Stimulated activated naive B cell treated with anti-CD40 and anti-IgM and Interleukin-4, amounts not matched to agents 10 μg/mL and 1 μg/mL and 100 μg/mL, for 72 hours (primary cell): ENCODE measurements around the gene RGS13.

Experiments used
- ATAC-seq, 2 donors: fragments of 150-1000 bp; cut with Tn5 transposase; replicated peaks; 2 replicates each; pipeline ENCODE4 v1.10.0; 2021; ENCODE audit warnings: moderate library complexity in 1 of 2
- DNase-seq: peaks from one replicate; pipeline ENCODE4 v3.0.0; 2021
- H3K27ac Mint-ChIP-seq: one replicate; pipeline ENCODE4 v1.8.0; 2022; ENCODE audit warnings: mild to moderate bottlenecking, mixed read lengths
- H3K27me3 Mint-ChIP-seq, 2 donors: one replicate each; pipeline ENCODE4 v1.8.0; 2022; ENCODE audit warnings: mixed read lengths in 2 of 2
- H3K36me3 Mint-ChIP-seq, 2 donors: one replicate each; pipeline ENCODE4 v1.8.0; 2022; ENCODE audit warnings: mixed read lengths in 2 of 2, mild to moderate bottlenecking in 1 of 2
- H3K4me1 Mint-ChIP-seq, 2 donors: one replicate each; pipeline ENCODE4 v1.8.0; 2022; ENCODE audit warnings: mixed read lengths in 2 of 2, mild to moderate bottlenecking in 1 of 2
- H3K4me3 Mint-ChIP-seq, 2 donors: one replicate each; pipeline ENCODE4 v1.8.0; 2022; ENCODE audit warnings: mild to moderate bottlenecking in 2 of 2, mixed read lengths in 2 of 2, moderate library complexity in 1 of 2
- H3K9me3 Mint-ChIP-seq, 2 donors: one replicate each; pipeline ENCODE4 v1.8.0; 2022; ENCODE audit warnings: mixed read lengths in 2 of 2, mild to moderate bottlenecking in 1 of 2

RGS13 gene

DNA sequence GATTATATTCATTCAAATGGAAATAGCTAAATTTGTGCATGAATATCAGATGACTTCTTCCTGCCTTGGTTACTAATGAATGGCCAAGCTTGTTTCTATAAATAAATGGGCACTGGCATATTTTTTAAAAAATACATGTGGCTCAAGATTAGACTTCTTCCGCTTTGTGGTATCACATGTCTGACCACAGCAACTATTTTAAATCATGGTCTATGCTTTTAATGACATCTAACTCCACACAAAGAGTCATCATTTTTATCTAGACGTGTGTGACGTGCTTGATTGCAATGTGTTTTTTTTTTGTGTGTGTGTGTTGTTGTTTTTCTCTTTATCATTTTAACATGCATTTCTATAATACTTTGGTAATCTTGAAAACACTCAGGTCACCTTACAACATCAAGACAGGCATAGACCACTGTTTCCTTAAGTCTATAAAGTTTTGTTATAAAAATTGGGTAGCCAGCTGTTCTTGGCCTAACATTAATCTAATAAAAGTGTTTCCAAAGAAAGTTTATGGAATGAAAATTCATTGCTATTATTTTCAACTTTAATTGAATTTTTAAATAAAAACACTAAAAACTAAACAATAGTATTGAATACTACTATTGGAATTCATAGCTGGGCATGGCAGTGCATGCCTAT is 30.8 kb upstream of the RGS13 start:
- H3K9me3 Mint-ChIP-seq: no peaks in the 10 kb centered on the region
- DNase-seq (peak; percentile 8), ATAC-seq (peak; percentile 23 to 26)
- peaks cover 8 to 23% of the 10 kb centered on the region in 2 donors for H3K27me3 Mint-ChIP-seq
- peaks cover 3 to 4% of the 10 kb centered on the region in 2 donors for H3K36me3 Mint-ChIP-seq
- peak overlapping the region; percentile 65 for H3K27ac Mint-ChIP-seq
- H3K4me1 Mint-ChIP-seq: peaks cover 48 to 81% of the 10 kb centered on the region in 2 donors
- H3K4me3 Mint-ChIP-seq: peak overlapping the region in 1 of 2 donors; percentile 4

DNA sequence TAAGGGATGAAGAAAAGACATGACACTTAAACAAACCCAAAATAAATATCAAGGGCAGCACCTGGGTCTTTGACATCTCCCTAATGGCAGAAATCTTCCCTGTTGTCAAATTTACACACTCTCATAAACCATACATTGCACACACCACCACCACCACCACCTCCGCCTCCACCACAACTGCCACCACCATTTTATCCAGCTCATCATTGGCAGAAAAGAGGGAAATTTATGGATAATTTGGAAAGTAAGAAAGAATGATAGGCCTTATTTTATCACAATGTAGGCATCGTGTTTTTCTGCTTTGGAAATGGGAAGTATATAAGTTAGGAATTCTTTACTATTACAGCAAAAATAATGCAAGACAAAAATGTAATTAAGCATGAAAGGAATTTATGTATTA is 27.3 kb upstream of the RGS13 start:
- H3K4me3 Mint-ChIP-seq: peak overlapping the region; percentile 22 to 64
- no peaks in the 10 kb centered on the region for H3K9me3 Mint-ChIP-seq
- peaks cover 0 to 4% of the 10 kb centered on the region in 2 donors for H3K36me3 Mint-ChIP-seq
- no peak for ATAC-seq
- H3K27ac Mint-ChIP-seq: peak overlapping the region; percentile 92
- H3K27me3 Mint-ChIP-seq: peaks cover 17 to 22% of the 10 kb centered on the region in 2 donors
- no peak for DNase-seq
- H3K4me1 Mint-ChIP-seq: peaks cover 25 to 50% of the 10 kb centered on the region in 2 donors

DNA sequence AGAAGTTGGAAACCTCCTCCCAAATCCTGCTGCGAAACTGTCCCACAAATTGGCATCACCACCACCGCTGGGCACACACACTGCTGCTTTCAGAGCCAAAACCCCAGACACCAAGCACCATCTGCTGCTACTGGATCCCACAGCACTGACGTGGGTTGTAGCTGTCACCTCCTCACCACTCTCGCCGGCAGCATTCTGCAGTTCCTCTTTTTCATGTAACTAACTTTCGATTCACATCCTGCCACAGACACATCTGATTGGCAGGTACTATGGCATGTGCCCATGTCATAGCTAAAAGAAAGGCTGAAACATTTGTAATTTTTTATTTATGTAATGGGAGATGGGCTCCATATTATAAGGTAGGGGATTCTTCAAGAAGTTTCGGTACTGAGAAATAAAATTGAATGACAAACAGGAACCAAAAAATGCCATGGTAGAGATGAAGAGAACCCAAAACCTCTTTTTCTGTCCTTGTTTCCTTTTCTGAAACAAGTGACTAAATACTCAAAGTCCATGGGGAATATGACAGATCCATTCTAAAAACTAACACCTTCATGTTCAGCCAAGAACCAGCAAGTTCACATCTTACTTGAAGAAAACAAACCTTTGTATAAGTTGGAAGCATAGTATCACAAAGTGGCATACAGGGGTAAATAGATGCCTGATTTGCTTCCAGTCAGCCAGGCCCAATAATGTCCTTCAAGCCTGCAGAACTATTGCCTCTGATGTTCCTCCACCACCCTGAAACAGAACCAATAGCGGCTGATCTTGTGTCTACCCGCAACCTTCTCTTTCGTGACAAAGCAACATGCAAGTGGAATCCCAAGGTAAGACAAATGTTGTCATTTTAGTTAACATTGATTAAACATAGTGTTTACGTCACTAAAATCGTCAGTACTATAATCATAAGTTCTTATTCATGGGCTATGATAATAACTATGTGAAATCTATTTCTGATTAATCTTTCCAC is 26.6 kb upstream of the RGS13 start:
- no peaks in the 10 kb centered on the region for H3K9me3 Mint-ChIP-seq
- peaks cover 19 to 23% of the 10 kb centered on the region in 2 donors for H3K27me3 Mint-ChIP-seq
- peaks cover 25 to 49% of the 10 kb centered on the region in 2 donors for H3K4me1 Mint-ChIP-seq
- ATAC-seq (peak; percentile 97 to 99), DNase-seq (peak; percentile 89)
- H3K27ac Mint-ChIP-seq: peak overlapping the region; percentile 92
- H3K36me3 Mint-ChIP-seq: peaks cover 0 to 4% of the 10 kb centered on the region in 2 donors
- peak overlapping the region; percentile 54 to 64 for H3K4me3 Mint-ChIP-seq

DNA sequence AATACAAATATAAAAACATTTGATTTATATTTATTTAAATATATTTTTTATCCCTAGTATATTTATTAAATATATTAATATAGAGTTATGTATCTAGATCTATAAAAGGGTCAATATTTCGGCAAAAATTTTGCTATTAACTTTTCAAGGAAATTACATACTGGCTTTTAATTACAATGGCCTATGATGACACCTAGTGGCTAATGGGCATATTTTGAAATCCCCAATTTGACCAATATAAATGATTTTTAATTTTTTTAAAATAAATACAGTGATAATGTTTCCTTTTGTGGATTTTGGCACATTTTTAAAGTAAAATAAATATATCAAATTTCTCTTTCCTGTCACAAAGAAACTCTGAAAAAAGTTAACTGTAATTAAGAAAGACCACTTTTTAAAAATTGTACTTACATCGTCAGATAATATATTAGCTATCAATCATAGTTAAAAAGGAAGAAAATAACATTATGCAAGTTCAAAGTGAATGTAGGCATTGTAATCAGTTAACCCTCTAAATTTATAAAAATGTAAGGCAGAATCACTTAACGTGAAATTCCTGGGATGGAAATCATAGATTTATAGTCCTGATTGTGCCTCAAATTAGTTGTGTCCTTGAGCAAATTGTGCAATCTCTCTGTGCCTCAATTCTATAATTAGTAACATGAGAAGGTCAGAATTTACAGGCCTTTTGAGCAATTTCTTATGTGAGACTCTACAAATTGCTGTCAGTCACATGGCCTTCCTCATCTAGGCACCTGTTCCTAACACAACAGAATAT is 25.6 kb upstream of the RGS13 start:
- Mint-ChIP-seq H3K36me3 (peaks cover 0 to 4% of the 10 kb centered on the region in 2 donors), H3K4me1 (peaks cover 22 to 43% of the 10 kb centered on the region in 2 donors), H3K27me3 (peaks cover 23 to 26% of the 10 kb centered on the region in 2 donors), H3K4me3 (no peak overlapping the region), H3K9me3 (no peaks in the 10 kb centered on the region), H3K27ac (no peak overlapping the region)
- ATAC-seq (no peak), DNase-seq (no peak)

DNA sequence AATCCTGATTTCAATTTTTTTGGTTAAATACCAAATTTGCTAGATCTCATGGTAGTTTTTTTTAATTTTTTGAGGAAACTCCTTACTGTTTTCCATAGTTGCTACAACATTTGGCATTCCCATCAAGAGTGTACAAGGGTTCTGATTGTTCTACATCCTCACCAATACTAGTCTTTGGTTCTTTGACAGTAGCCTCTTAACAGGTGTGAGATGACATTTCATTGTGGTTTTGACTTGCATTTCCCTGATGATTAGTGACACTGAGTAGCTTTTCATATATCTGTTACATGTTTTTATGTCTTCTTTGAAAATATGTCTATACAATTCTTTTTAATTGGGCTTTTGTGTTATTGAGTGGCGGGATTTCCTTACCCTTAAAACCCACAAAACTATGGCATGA is 20.9 kb upstream of the RGS13 start:
- ATAC-seq (no peak), DNase-seq (no peak)
- Mint-ChIP-seq H3K4me3 (no peak overlapping the region), H3K27me3 (peaks cover 28 to 31% of the 10 kb centered on the region in 2 donors), H3K36me3 (no peaks in the 10 kb centered on the region), H3K27ac (no peak overlapping the region), H3K9me3 (no peaks in the 10 kb centered on the region), H3K4me1 (peaks cover 0 to 5% of the 10 kb centered on the region in 2 donors)

DNA sequence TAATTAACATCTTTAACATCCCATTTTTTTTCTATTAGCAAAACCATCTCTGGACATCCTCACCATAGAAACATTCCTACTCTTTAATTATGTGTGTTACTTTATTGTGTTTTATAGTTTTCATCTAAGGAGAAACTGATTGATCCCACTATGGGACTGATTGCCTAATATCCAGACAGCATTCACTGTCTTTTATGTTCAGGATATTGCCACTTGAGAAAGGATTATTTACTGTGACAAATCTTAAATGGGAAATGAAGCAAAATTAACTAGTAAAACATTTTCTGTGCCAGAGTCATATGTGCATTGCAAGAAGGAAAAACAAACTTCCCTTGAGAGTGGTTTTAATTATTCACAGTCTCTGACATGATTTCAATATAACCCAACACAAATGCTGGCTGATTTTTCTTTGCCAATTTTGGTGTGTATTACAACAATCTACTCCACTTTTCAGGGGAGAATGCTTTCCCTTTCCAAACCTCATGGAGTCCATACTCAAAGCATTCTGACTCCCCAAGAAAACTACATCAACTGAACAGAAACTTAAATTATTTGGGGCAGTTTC is 15.8 kb upstream of the RGS13 start:
- H3K36me3 Mint-ChIP-seq: peaks cover 0 to 3% of the 10 kb centered on the region in 2 donors
- no peak for DNase-seq
- H3K4me1 Mint-ChIP-seq: peaks cover 0 to under 1% of the 10 kb centered on the region in 2 donors
- no peak for ATAC-seq
- no peak overlapping the region for H3K4me3 Mint-ChIP-seq
- H3K27ac Mint-ChIP-seq: no peak overlapping the region
- H3K9me3 Mint-ChIP-seq: peaks cover 0 to 6% of the 10 kb centered on the region in 2 donors
- peaks cover 52 to 69% of the 10 kb centered on the region in 2 donors for H3K27me3 Mint-ChIP-seq

DNA sequence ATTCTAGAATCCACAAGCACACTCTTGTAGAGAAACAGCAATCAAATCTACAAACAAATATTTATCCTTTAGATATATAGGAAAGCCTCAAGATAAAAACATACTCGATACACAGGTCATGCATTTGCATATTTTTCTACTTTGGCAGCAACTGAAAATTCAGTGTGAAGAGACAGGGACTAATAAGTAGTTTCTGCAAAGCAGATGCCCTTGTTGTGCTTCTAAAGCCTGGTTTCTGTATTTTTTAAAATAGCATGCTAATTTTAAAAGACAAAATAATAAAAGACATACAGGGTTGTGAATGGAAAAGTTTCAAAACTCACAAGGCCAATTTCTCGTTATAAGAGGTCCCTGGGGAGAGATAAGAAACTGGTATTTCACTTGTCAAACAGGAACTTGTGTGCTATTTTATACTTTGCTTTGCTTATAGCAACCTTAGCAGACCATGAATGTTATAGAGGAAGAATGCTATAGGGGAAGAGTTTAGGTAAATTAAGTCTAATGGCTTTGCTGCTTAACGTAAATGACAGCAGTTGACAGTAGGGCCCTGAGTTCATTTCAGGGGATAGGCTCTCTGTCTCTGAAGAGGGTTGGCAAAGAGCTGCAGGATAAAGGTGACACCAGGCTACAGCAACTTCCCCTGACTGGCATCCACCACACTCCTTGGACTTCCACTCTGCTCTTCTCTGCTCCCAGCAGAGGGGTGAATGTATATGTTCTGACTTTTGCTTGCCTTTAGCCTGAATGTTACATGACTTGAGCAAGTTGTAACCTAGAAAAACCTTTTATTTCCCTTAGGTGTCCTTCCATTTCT is 9.4 kb upstream of the RGS13 start:
- Mint-ChIP-seq H3K36me3 (peaks cover 0 to 3% of the 10 kb centered on the region in 2 donors), H3K4me1 (peaks cover 14 to 34% of the 10 kb centered on the region in 2 donors), H3K27me3 (peaks cover 61 to 74% of the 10 kb centered on the region in 2 donors), H3K4me3 (peak overlapping the region; percentile 30 to 36), H3K27ac (peak overlapping the region; percentile 17), H3K9me3 (peaks cover 0 to 4% of the 10 kb centered on the region in 2 donors)
- ATAC-seq (peak; percentile 96 to 97), DNase-seq (no peak)

DNA sequence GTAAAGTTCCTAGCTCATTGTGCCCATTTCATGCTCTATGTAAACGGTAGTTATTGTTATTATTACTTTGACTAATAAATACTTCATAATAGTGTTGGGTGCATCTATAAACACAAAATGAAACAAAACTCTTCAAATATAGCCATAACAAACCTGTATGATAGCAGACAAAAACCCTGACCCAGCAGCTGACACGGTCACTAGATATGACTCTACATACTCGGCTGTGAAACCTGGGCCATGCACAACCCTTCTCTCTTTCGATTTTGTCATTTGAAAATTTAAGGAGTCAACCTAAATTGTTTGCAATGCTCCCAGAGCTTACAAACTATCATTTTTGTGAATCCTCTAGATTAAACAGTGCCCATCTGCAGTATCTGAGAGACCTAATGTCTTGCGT is 8.0 kb upstream of the RGS13 start:
- Mint-ChIP-seq H3K4me3 (no peak overlapping the region), H3K27ac (no peak overlapping the region), H3K36me3 (no peaks in the 10 kb centered on the region), H3K9me3 (peaks cover 0 to 1% of the 10 kb centered on the region in 2 donors), H3K4me1 (peaks cover 14 to 34% of the 10 kb centered on the region in 2 donors), H3K27me3 (peaks cover 56 to 63% of the 10 kb centered on the region in 2 donors)
- DNase-seq: no peak
- no peak for ATAC-seq

DNA sequence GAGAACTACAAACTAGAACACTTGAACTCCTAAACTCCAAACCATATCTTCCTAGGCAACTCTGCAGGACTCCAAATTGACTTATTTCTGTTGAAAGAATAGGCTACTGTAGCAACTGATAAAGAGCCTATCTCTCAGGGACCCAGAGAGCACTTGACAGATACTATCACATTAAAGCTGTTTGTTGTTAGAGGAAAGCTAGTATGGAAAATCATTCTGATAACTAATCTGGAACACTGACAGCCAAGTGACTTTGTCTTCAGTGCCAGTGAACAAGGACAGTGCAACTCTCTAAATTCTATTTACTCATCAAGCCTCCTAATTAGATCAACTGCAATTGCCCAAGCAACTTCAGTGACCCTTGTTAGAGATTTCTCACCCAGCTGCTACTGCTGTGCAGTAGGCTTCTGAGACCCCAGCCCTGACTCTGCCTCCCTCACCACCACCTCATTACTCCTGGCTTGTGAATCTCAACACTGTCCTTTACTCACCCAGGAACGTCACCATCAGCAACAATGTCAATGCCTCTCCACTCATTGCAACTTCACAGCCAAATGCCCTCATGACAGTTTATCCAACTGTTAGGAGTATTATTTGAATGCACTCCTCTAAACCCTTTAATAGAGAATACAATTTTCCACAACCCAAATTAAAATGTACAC is 7.4 kb upstream of the RGS13 start:
- DNase-seq: no peak
- no peak overlapping the region for H3K4me3 Mint-ChIP-seq
- H3K36me3 Mint-ChIP-seq: no peaks in the 10 kb centered on the region
- peaks cover 56 to 63% of the 10 kb centered on the region in 2 donors for H3K27me3 Mint-ChIP-seq
- peaks cover 0 to 1% of the 10 kb centered on the region in 2 donors for H3K9me3 Mint-ChIP-seq
- no peak for ATAC-seq
- no peak overlapping the region for H3K27ac Mint-ChIP-seq
- H3K4me1 Mint-ChIP-seq: peaks cover 14 to 34% of the 10 kb centered on the region in 2 donors

DNA sequence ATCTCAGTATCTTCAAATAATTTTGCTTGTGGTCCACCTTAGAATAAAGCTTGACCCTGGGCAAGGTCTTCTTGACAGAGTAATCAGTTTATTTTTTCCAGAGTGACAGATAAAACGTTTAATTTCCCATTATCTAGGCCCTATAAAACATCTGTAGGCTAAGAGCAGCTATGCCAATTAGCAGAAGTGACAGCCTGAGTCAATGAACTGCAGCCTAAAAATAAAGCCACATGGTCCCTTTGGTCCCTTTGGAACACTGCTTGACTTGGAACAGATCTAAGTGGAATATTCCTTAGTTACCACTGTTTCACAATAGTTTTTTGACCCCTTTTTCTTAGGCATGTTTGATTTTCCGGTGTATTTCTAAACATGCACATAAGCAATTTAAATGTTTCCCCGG is 6.3 kb upstream of the RGS13 start:
- Mint-ChIP-seq H3K4me1 (peaks cover 14 to 34% of the 10 kb centered on the region in 2 donors), H3K4me3 (no peak overlapping the region), H3K27me3 (peaks cover 51 to 59% of the 10 kb centered on the region in 2 donors), H3K9me3 (no peaks in the 10 kb centered on the region), H3K27ac (no peak overlapping the region), H3K36me3 (no peaks in the 10 kb centered on the region)
- no peak for ATAC-seq
- no peak for DNase-seq

DNA sequence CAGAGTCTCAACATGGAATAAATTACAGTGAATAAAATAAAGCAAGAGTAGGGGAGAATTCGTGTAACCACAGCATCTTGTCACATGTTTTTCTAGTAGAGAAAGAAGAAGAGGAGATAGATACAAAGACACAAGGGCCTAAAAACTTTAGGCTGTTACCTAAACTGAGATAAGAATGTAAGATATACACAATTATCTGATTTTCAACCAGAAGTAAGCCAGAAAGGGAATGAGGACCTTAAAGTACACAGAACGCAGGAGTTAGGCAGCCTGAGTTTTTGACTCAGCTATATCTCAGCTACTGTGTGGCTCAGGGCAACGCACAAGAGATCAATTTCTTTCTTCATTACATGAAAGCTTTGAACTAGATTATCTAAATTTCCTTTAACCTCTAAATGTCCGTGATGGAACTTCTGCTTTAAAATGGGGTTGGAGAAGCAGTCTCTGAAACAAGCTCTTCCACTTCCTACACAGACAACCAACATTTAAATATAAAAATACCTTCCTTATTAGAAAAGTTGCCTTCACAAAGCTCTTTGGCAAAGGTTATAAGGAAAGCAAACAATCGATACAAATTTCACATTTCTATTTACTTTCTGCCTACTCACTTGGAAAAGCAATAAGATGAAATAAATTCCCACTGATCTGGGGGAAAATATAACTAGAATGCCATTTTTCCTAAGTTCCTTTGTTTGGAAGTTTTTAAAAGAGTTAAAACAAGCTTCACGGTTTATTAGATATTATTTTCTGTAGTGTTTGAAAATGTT is 5.2 kb upstream of the RGS13 start:
- Mint-ChIP-seq H3K4me3 (no peak overlapping the region), H3K9me3 (no peaks in the 10 kb centered on the region), H3K36me3 (no peaks in the 10 kb centered on the region), H3K4me1 (peaks cover 12 to 28% of the 10 kb centered on the region in 2 donors), H3K27ac (no peak overlapping the region), H3K27me3 (peaks cover 53 to 60% of the 10 kb centered on the region in 2 donors)
- no peak for ATAC-seq
- DNase-seq: no peak

DNA sequence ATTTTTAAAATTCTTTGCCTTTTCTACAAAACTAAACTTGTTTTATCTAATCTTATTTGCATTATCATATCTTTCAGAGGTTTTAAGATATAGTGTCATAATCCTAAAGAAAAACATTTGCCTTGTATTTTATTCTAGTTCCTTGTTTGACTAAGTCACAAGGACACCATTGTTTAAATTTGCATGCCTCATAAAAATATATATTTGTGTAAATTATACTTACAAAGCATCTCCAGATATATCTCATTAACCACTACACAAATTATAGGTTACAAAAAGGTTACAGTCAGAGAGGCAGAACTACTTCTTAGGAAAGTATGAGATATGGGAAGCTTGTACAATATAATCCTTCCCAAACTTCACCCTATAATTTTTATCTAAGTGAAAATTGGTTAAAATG is 4.2 kb upstream of the RGS13 start:
- Mint-ChIP-seq H3K27me3 (peaks cover 57 to 64% of the 10 kb centered on the region in 2 donors), H3K4me3 (no peak overlapping the region), H3K36me3 (no peaks in the 10 kb centered on the region), H3K27ac (no peak overlapping the region), H3K9me3 (no peaks in the 10 kb centered on the region), H3K4me1 (peaks cover 8 to 17% of the 10 kb centered on the region in 2 donors)
- DNase-seq (no peak), ATAC-seq (no peak)
